CD1c-positive myeloid dendritic cell (primary cell): ENCODE results near the gene AGPAT2.
"Not testable (repeated sequence)": the region's sequence is repeated elsewhere in the genome, so short reads cannot be mapped to it uniquely, and the experiment has no call there.

Experiments
- DNase-seq: peaks from one replicate; pipeline ENCODE4 v3.0.0-alpha.2; 2016; ENCODE audit errors: extremely low spot score

Gene AGPAT2

GRCh38 chr9:136646827-136647711 lies 40.2 kb downstream of the AGPAT2 start:
- DNase-seq, result no peak

GRCh38 chr9:136645903-136646754 lies 41.1 kb downstream of the AGPAT2 start:
- DNase-seq, result peak; percentile 36

GRCh38 chr9:136645352-136645902 lies 41.8 kb downstream of the AGPAT2 start:
- peak; percentile 16 for DNase-seq

- DNase-seq, result peak; percentile 93
Measured at GRCh38 chr9:136644593-136645351, 42.5 kb downstream of the AGPAT2 start.

GRCh38 chr9:136644343-136644592 lies 43.0 kb downstream of the AGPAT2 start:
- DNase-seq, result no peak

- peak; percentile 73 for DNase-seq
Measured at GRCh38 chr9:136643596-136644342, 43.5 kb downstream of the AGPAT2 start.

GRCh38 chr9:136642439-136642921 lies 44.8 kb downstream of the AGPAT2 start:
- no peak for DNase-seq

- DNase-seq, result no peak
Measured at GRCh38 chr9:136640171-136641111, 46.8 kb downstream of the AGPAT2 start.

- no peak for DNase-seq
Measured at GRCh38 chr9:136634904-136635303, 52.4 kb downstream of the AGPAT2 start.

GRCh38 chr9:136632491-136633106 lies 54.7 kb downstream of the AGPAT2 start:
- not testable (repeated sequence) for DNase-seq

- DNase-seq, result not testable (repeated sequence)
Measured at GRCh38 chr9:136632072-136632471, 55.2 kb downstream of the AGPAT2 start.

- peak; percentile 81 for DNase-seq
Measured at GRCh38 chr9:136631038-136632000, 55.9 kb downstream of the AGPAT2 start.

GRCh38 chr9:136630662-136630992 lies 56.6 kb downstream of the AGPAT2 start:
- no peak for DNase-seq

- peak; percentile 58 for DNase-seq
Measured at GRCh38 chr9:136629879-136630661, 57.2 kb downstream of the AGPAT2 start.

GRCh38 chr9:136629001-136629878 lies 58.0 kb downstream of the AGPAT2 start:
- no peak for DNase-seq

- DNase-seq, result no peak
Measured at GRCh38 chr9:136628268-136628667, 59.0 kb downstream of the AGPAT2 start.

- no peak for DNase-seq
Measured at GRCh38 chr9:136627703-136628102, 59.6 kb downstream of the AGPAT2 start.
